ENCODE data around the gene UBA6.

DNA sequence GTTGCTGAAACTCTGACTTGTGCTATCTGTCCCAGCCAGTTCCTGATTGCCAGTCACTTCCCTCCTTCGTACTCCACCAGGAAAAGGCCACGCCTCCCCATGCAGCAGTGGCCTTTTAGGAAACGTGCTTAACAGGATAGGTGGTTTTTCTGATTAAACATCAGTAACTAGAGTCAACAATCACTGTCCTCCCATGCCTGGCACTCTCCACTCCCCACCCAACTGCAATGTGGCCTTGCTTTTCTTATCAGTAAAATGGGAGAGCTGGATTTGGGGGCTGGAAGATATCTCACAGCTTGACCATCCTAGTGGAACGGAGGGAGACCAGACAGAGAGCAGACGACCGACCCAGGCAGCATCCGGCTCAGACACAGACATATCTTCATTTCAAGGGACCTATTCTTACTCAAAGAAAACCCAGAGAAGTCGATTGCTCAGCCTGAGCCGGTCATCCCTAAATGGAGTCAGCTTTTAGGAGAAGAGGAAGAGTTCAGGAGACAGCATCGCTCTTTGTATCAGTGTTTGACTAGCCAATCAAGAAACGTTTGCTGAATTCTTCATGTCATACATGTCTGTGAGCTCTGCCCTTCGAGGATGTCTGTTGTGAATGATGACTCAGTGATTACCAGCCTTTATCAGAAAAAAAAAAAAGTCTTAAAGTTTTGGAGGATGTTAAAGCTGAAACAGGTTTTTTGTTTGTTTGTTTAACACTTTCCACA lies 12.7 kb upstream of the UBA6 start:
- TF ChIP-seq EZH2phosphoT487 (IDR thresholded peaks at IDR 0.05; ENCODE audit: low read length) (no peak), EZH2 (optimal IDR thresholded peaks at IDR 0.05; ENCODE audit: low read depth, low read length) (no peak)
- TF ChIP-seq, protein P1, sequence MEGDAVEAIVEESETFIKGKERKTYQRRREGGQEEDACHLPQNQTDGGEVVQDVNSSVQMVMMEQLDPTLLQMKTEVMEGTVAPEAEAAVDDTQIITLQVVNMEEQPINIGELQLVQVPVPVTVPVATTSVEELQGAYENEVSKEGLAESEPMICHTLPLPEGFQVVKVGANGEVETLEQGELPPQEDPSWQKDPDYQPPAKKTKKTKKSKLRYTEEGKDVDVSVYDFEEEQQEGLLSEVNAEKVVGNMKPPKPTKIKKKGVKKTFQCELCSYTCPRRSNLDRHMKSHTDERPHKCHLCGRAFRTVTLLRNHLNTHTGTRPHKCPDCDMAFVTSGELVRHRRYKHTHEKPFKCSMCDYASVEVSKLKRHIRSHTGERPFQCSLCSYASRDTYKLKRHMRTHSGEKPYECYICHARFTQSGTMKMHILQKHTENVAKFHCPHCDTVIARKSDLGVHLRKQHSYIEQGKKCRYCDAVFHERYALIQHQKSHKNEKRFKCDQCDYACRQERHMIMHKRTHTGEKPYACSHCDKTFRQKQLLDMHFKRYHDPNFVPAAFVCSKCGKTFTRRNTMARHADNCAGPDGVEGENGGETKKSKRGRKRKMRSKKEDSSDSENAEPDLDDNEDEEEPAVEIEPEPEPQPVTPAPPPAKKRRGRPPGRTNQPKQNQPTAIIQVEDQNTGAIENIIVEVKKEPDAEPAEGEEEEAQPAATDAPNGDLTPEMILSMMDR (IDR thresholded peaks at IDR 0.05; ENCODE audit: low read length): no peak
